Left hindlimb (tissue), 1 donor: ENCODE measurements around the gene CYP2A7.
"Not testable (repeated sequence)": the region's sequence is repeated elsewhere in the genome, so short reads cannot be mapped to it uniquely, and the experiment has no call there.

Source experiments
- DNase-seq: peaks from one replicate; pipeline ENCODE4 v3.0.0-alpha.2; 2018

The CYP2A7 gene, protein sequence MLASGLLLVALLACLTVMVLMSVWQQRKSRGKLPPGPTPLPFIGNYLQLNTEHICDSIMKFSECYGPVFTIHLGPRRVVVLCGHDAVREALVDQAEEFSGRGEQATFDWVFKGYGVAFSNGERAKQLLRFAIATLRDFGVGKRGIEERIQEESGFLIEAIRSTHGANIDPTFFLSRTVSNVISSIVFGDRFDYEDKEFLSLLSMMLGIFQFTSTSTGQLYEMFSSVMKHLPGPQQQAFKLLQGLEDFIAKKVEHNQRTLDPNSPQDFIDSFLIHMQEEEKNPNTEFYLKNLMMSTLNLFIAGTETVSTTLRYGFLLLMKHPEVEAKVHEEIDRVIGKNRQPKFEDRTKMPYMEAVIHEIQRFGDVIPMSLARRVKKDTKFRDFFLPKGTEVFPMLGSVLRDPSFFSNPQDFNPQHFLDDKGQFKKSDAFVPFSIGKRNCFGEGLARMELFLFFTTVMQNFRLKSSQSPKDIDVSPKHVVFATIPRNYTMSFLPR

DNA sequence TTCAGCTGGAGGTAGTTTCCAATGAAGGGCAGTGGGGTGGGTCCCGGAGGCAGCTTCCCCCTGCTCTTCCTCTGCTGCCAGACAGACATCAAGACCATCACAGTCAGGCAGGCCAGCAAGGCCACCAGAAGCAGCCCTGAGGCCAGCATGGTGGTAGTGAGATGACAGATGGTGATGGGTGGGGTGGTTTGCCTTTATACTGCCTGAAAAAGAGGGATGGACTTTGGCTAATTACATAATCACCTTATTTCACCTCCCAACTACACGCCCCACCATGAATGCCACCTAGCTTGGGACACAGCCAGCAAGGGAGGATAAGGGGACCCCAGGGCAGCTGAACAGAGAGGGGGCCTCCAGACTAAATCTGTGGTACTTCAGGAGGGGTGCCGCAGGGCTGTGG lies at the start of gene CYP2A7:
Gene CYP2A7 (minus strand): TSS at position 170 of the 400 bp plus-strand sequence. CDS start 21 bp downstream, at position 149.
- DNase-seq = not testable (repeated sequence)

DNA sequence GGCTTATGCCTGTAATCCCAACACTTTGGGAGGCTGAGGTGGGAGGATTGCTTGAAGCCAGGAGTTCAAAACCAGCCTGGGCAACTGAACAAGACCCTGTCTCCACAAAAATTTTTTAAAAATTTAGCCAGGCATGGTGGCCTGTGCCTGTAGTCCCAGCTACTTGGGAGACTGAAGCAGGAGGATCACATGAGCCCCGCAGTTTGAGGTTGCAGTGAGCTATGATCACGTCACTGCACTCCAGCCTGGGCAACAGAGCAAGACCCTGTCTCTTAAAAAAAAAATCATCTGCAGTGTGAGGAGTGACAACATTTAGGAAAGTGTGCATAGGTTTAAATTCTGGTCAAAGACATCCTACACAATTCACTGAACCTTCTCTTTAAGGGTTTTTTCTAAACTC lies 48.8 kb upstream of the CYP2A7 start:
- DNase-seq = not testable (repeated sequence)

DNA sequence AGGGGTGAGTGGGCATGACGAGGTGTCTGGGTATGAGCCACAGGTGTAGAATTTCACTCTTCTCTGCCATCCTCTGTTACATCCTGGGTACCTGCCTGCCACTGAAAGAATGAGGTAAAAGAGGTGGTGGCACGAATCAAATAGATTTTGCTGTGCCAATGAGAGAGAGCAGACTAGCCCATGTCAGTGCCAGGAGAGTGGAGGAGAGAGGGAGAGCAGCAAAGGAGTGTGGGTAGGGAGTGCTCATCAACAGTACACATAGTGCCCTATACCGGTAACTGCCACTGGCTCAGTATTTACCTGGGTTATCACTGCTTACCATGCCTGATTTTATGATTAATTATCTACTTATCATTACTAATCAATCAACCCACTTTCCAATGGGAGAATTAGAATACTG lies 47.9 kb upstream of the CYP2A7 start:
- not testable (repeated sequence) for DNase-seq

DNA sequence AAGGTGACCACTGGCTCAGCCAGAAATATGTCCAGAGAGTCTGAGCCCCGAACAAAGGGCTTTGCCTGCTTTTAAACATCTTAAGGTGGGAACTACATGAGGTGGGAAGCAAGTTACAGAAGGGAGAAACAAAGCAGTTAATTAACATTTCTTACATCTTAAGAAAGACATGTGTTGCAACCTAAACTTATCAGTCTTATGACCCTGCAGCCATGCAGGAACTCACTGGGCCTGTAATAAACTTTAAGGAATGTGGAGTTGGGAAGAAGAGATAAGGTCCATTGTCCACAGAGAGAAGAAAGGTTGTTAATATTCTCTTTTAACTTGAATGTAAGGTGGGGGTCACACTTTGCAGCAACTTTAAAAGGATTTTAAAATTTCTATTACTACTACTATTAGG lies 46.8 kb upstream of the CYP2A7 start:
- no peak for DNase-seq

DNA sequence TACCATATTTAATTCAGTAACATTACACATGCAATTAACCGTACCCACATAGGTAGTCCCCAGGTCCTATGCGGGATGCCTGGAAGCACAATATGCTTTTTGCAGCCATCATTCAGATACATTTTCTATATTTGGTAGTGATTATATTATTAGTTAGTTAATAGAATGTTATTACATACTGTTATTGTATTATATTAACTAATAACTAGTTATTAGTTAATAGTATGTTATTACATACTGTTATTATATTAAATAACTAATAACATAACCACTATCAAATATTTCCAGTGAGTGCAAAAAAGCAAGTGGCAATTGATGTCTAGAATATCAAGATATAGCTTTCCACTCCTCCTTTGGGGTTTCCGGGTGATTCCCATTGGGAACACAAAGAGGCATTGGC lies 45.5 kb upstream of the CYP2A7 start:
- DNase-seq = no peak

DNA sequence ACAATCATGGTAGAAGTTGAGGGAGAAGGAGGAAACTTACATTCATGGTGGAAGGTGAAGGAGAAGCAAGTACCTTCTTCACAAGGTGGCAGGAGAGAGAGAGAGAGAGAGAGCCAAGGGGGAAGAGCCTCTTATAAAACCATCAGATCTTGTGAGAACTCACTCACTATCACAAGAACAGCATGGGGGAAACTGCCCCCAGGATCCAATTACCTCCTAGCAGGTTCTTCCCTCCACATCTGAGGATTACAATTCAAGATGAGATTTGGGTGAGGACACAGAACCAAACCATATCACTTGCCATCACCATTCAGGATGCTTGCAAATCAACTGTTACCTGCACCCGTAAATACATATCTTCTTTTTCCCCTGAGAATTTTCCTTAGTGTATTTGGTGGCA lies 44.2 kb upstream of the CYP2A7 start:
- not testable (repeated sequence) for DNase-seq

DNA sequence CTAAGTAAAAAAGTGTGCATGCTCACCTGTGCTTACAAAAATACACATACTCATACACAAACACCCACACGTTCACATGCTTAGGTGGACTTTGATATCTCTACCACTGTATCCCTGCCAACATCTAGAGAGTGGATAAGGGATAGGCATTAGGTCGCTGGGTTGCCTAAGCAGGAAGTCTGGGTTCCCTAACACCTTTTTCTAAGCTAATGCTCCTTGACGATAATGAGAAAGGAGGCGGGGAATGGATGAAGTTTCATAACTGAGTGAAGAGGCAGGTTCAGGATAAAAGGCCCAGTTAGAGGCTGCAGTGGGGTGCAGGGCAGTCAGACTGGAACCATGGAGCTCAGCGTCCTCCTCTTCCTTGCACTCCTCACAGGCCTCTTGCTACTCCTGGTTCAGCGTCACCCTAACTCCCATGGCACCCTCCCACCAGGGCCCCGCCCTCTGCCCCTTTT lies 41.9 kb upstream of the CYP2A7 start:
- DNase-seq = no peak

DNA sequence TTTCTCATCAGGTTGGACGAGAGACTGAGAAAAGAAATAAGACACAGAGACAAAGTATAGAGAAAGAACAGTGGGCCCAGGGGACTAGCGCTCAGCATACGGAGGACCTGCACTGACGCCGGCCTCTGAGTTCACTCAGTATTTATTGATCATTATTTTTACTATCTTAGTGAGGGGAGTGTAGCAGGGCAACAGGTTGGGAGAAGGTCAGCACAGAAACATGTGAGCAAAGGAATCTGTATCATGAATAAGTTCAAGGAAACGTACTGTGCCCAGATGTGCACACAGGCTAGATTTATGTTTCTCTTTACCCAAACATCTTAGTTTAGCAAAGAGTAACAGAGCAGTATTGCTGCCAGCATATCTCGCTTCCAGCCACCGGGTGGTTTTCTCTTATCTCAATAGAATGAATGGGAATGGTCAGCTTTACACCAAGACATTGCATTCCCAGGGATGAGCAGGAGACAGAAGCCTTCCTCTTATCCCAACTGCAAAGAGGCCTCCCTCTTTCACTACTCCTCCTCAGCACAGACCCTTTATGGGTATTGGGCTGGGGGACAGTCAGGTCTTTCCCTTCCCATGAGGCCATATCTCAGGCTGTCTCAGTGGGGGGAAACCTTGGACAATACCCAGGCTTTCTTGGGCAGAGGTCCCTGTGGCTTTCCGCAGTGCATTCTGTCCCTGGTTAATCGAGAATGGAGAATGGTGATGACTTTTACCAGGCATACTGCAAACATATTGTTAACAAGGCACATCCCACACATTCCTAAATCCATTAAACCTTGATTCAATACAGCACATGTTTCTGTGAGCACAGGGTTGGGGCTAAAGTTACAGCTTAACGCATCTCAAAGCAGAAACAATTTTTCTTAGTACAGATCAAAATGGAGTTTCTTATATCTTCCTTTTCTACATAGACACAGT lies 40.5 kb upstream of the CYP2A7 start:
- DNase-seq = not testable (repeated sequence)

DNA sequence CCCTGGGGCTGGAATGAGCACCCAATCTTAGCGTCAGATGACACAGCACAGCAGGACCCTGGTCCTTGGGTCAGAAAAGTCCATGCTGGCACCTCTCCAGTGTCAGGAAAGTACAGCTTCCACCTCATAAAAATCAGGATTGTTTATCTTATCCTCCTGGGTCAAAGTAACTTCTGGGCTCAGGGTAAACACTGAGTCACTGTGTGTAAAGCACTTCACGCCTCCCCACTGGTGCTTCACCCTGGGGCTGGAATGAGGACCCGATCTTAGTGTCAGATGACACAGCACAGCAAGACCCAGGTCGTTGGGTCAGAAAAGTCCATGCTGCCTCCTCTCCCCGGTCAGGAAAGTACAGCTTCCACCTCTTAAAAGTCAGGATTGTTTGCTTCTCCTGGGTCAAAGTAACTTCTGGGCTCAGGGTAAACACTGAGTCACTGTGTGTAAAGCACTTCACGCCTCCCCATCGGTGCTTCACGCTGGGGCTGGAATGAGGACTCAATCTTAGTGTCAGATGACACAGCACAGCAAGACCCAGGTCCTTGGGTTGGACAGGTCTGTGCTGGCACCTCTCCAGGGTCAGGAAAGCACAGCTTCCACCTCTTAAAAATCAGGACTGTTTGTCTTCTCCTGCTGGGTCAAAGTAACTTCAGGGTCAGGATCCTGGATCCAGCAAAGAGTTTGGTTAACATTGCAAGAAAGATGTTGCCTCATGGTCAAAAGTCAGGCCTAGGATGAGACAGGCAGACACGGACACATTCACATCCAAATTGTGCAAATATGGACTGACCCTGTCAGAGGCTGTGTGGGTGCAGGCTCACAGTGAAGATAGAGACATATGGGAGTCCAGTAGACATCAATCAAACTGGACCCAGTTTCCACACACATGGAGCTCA lies 39.2 kb upstream of the CYP2A7 start:
- no peak for DNase-seq

DNA sequence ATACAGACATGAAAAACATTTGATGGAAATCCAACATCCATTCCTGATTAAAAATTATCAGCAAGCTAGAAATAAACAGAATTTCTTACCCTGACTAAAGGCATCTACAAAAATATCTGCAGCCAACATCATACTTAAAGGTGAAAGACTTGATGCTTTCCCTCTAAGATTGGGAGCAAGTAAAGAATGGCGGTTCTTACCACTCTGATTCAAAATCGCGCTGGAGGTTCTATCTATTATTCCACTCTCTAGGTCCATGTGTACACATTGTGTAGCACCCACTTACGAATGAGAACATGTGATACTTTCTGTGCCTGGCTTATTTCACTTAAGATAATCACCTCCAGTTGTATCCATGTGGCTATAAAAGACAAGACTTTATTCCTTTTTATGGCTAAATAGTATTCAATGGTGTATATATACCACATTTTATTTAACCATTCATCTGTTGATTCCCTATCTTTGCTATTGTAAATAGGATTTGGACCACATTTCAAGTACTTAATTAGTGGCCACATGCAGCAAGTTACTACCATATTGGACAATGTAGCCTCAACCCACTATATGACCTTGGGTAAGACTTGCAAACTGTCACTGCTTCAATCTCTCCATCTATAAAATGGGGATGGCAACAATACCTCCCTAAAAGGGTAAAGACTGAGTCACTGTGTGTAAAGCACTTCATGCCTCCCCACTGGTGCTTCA lies 38.4 kb upstream of the CYP2A7 start:
- no peak for DNase-seq

DNA sequence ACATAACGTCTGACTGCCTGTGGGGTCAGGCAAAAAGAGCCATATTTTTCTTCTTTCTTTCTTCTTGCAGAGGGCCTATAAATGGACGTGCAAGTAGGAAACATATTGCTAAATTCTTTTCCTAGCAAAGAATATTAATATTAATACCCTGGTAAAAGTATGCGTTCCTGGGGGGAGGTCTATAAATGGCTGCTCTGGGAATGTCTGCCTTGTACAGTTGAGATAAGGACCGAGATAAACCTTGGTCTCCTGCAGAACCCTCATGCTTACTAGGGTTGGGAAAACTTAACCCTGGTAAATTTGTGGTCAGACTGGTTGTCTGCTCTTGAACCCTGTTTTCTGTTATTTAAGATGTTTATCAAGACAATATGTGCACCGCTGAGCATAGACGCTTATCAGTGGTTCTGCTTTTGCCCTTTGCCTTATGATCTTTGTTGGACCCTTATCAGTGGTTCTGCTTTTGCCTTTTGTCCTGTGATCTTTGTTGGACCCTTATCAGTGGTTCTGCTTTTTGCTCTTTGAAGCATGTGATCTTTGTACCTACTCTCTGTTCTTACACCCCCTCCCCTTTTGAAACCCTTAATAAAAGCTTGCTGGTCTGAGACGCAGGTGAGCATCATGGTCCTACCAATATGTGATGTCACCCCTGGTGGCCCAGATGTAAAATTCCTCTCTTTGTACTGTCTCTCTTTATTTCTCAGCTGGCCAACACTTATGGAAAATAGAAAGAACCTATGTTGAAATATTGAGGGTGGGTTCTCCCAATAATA lies 37.7 kb upstream of the CYP2A7 start:
- not testable (repeated sequence) for DNase-seq

DNA sequence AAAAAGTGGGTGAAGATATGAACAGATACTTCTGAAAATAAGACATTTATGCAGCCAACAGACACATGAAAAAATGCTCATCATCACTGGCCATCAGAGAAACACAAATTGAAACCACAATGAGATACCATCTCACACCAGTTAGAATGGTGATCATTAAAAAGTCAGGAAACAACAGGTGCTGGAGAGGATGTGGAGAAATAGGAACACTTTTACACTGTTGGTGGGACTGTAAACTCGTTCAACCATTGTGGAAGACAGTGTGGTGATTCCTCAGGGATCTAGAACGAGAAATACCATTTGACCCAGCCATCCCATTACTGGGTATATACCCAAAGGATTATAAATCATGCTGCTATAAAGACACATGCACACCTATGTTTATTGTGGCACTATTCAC lies 36.3 kb upstream of the CYP2A7 start:
- not testable (repeated sequence) for DNase-seq

DNA sequence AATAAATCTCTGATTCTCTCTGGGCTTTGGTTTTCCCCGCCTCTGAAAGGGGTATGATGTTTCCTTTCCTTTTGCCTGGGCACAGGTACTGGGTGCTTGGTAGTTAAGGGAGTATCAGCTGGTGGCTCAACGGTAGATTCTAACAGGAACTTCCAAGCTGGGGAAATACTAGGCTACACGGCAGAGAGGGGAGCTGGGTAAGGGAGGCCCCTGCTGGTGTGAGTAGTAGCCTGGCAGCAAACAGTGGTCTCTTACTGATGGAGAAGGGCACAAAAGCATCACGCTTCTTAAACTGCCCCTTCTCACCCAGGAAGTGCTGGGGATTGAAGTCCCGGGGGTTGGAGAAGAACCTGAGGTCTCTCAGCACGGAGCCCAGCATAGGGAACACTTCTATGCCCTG lies 26.9 kb upstream of the CYP2A7 start:
- DNase-seq = peak; percentile 42

DNA sequence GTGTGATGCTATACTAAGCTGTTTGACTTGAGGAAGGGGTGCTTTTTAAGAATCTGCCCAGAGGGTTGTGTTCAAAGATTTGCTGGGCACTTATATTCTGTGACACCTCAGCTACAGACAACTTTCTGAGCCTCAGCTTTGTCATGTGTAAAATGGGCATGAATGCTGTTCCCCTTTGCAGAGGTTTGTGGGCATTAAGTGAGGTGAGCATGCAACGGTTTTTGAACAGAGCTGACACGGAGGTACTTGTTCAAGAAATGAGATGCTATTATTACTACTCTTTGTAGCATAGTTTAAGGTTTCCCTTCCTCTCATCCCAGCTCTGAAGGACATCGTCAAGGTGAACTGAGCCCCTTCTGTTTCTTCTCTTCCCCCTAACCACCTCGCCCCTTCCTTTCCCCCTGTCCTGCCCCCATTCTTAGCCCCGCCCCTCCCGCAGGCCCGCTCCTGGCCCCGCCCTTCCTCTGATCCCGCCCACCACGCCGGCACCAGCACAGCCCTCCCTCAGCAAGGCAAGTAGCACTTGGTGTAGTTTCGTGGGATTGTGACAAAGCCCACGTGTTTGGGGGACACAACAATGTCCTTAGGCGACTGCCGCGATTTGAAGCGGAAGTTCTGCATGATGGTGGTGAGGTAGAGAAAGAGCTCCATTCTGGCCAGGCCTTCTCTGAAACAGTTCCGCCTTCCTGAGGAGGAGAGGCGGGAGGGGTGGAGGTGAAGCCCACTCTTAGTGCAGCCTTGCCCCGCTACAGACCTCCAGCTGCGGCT lies 26.1 kb upstream of the CYP2A7 start:
- DNase-seq = no peak

DNA sequence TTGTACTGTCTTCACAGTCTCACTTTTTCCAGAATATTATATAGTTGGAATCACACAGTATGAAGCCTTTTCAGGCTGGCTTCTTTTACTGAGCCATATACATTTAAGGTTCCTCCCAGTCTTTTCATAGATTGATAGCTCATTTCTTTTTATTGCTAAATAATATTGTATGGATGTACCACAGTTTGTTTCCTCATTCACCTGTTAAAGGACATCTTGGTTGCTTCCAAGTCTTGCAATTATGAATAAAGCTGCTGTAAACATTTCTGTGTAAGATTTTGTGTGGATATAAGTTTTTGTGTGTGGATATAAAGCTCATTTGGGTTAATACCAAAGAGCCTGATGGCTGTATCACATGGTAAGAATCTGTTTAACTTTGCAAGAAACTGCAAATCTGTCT lies 24.5 kb upstream of the CYP2A7 start:
- DNase-seq = no peak

DNA sequence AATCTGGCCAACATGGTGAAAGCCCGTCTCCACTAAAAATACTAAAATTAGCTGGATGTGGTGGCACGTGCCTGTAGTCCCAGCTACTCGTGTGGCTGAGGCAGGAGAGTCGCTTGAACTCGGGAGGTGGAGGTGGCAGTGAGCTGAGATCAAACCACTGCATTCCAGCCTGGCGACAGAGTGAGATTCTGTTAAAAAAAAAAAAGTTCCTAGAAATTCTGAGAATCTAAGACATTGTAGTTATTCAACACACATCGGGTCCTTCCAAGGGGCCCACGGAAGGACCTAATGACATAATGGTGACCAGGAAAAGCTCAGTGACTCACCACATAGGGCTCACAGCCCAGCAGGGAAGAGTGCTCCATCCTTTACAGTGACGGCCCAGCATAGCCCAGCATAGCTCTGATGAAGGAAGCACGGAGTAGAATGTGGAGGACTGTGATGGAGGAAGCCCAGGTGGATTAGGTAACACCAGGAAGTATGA lies 22.7 kb upstream of the CYP2A7 start:
- DNase-seq = not testable (repeated sequence)

DNA sequence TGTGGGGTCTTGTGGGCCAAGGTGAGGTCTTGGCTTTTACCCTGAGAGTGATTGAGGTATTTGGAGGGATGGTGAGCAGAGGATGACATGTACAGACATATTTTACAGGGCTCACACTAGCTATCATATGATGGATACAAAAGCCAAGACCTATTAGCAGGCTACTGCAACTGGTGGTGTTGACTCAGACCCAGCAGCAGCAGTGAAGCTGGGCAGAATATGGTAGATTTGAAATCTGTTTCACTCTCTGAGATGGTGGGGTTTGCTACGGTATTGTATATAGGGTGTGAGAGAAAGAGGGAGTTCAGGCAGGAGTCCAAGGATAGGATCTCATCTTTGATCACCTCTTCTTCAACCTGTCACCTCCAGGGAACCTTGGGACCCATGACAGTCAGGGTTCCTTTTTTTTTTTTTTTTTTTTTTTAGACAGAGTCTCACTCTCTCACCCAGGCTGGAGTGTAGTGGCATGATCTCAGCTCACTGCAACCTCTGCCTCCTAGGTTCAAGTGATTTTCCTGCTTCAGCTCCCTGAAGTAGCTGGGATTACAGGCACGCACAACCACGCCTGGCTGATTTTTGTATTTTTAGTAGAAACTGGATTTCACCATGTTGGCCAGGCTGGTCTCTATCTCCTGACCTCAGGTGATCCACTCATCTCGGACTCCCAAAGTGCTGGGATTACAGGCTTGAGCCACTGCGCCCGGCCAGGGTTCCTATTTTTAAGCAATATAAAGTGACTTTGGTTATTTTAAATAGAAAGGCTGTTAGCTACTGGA lies 20.1 kb upstream of the CYP2A7 start:
- DNase-seq = not testable (repeated sequence)

DNA sequence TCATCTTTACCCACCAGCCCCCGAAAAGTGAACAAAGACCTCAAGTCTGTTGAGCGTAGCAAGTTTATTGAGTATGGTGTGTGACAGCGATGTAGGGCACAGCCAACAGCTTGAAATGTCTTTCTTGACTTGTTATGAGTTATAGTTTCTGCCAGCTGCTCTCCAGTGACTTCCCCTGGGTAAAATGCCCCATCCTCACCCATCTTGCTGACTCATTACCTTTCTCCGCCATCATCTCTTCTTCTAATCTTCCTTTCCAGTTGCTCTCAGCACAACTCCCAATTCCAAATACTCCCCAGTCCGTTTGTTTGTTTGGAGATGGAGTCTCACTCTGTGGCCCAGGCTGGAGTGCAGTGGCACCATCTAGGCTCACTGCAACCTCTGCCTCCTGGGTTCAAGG lies 18.5 kb upstream of the CYP2A7 start:
- not testable (repeated sequence) for DNase-seq

DNA sequence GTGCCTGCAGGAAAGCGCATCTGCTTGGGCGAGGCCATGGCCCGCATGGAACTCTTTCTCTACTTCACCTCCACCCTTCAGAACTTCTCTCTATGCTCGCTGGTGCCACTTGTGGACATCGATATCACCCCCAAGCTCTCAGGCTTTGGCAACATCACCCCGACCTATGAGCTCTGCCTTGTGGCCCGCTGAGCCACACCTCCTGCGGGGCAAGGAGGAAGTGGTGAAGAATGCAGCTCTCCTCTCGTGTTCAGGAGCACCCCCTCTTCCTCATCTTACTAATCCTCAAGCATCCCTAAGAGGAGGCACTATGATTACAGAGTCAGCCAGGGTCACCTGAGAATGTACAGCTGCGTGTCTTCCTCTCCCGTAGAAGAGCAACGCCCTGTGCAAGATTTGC lies 17.9 kb upstream of the CYP2A7 start:
- not testable (repeated sequence) for DNase-seq
